Measurements from ENCODE around the gene DNAJB7. TPM values are rescaled to one million over a fixed set of nuclear protein-coding genes. Genes with fewer than 3 reads are reported as not detected.
"Not testable (repeated sequence)": the region's sequence is repeated elsewhere in the genome, so short reads cannot be mapped to it uniquely, and the experiment has no call there.

DNAJB7 gene
- total RNA-seq, 1 experiment from 2014 or later, result not detected

DNA sequence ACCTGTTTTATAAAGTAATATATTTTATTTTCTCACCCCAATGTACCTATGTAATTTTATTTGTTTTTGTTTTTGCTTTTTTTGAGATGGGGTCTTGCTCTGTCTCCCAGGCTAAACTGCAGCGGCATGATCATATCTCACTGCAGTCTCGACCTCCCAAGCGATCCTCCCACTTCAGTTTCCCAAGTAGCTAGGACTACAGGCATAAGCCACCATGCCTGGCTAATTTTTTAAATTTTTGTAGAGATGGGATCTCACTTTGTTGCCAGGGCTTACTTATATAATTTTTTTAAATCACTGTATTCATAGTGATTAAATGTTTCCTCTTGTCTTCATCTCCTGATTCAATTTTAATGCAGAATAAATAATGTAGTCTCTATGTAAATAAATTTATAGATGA, 13.2 kb upstream of the DNAJB7 start:
- POLR2A ChIA-PET (ENCODE audit: unreplicated experiment), result interaction anchor here (0.7 kb wide), 1 partner anchor 76 kb away, joined by 5 read pairs; no protein-coding TSS in a partner anchor
- no peaks in the 10 kb centered on the region for H3K27me3 ChIP-seq (ENCODE audit: low read length)
- H3K4me1 ChIP-seq (ENCODE audit: insufficient read depth, low read length), result no peaks in the 10 kb centered on the region

DNA sequence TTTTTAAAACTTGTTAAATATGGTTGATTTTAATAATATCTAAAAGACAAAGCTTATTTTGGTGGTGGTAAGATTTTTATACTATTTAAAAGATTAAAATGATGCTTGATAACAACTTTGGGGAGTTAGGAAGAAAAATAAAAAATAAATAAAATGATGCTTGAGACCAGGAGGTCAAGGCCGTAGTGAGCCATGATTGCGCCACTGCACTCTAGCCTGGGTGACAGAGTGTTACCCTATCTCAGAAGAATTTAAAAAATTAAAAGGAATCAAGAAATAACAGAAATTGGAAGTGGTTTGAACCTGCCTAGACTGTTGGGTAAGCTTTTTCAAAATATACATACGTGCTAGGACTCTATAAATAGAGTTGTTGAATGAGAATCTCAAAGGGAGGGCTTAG, 12.1 kb upstream of the DNAJB7 start:
- no peaks in the 10 kb centered on the region for H3K4me1 ChIP-seq (ENCODE audit: insufficient read depth, low read length)
- no peaks in the 10 kb centered on the region for H3K27me3 ChIP-seq (ENCODE audit: low read length)
- H3K79me2 ChIP-seq (ENCODE audit: low read length), result no peaks in the 10 kb centered on the region
- BruUV-seq (replicated peaks), result no TSS peak
- no peaks in the 10 kb centered on the region for H3K9me3 ChIP-seq (ENCODE audit: low read length)
- no peak for ATAC-seq
- DNase-seq, result no peak
- ChIA-PET CTCF (no interaction called here), POLR2A (ENCODE audit: unreplicated experiment) (no interaction called here)
- no peak overlapping the region for H3K4me2 ChIP-seq (ENCODE audit: low read length)
- H3F3A ChIP-seq (ENCODE audit: low read length, unreplicated experiment), result no peaks in the 10 kb centered on the region
- H3K27ac ChIP-seq (ENCODE audit: low read length), result no peak overlapping the region
- intact Hi-C loops (cut with micrococcal nuclease), result no loop called here
- no peak overlapping the region for H3K9ac ChIP-seq (ENCODE audit: low read length)
- H3K36me3 ChIP-seq (ENCODE audit: low read depth, low read length), result no peaks in the 10 kb centered on the region; the same call in 1 of the 2 replicates
- TF ChIP-seq EZH2phosphoT487 (IDR thresholded peaks at IDR 0.05; ENCODE audit: borderline replicate concordance, low read length) (no peak), EZH2 (IDR thresholded peaks at IDR 0.05; ENCODE audit: low read length, unreplicated experiment) (no peak)
- TF ChIP-seq, protein P1, sequence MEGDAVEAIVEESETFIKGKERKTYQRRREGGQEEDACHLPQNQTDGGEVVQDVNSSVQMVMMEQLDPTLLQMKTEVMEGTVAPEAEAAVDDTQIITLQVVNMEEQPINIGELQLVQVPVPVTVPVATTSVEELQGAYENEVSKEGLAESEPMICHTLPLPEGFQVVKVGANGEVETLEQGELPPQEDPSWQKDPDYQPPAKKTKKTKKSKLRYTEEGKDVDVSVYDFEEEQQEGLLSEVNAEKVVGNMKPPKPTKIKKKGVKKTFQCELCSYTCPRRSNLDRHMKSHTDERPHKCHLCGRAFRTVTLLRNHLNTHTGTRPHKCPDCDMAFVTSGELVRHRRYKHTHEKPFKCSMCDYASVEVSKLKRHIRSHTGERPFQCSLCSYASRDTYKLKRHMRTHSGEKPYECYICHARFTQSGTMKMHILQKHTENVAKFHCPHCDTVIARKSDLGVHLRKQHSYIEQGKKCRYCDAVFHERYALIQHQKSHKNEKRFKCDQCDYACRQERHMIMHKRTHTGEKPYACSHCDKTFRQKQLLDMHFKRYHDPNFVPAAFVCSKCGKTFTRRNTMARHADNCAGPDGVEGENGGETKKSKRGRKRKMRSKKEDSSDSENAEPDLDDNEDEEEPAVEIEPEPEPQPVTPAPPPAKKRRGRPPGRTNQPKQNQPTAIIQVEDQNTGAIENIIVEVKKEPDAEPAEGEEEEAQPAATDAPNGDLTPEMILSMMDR (conservative IDR thresholded peaks at IDR 0.05; ENCODE audit: low read depth, low read length), result no peak
- H3K9me2 ChIP-seq (replicated peaks; ENCODE audit: low read length), result no peaks in the 10 kb centered on the region
- no peaks in the 10 kb centered on the region for H4K20me1 ChIP-seq (ENCODE audit: low read length)
- no peak overlapping the region for H3K4me3 ChIP-seq (ENCODE audit: low read length)
- no peak overlapping the region for H2AFZ ChIP-seq (ENCODE audit: low read length)

More for the DNA sequence above, 13.2 kb upstream of the DNAJB7 start:
- Histone ChIP-seq H3K4me2 (ENCODE audit: low read length) (no peak overlapping the region), H3K36me3 (ENCODE audit: low read depth, low read length) (no peaks in the 10 kb centered on the region; the same call in 1 of the 2 replicates), H3K9ac (ENCODE audit: low read length) (no peak overlapping the region), H3K4me3 (ENCODE audit: low read length) (no peak overlapping the region), H3K79me2 (ENCODE audit: low read length) (no peaks in the 10 kb centered on the region), H4K20me1 (ENCODE audit: low read length) (no peaks in the 10 kb centered on the region), H3K27ac (ENCODE audit: low read length) (no peak overlapping the region), H2AFZ (ENCODE audit: low read length) (no peak overlapping the region), H3F3A (ENCODE audit: low read length, unreplicated experiment) (no peaks in the 10 kb centered on the region), H3K9me2 (replicated peaks; ENCODE audit: low read length) (no peaks in the 10 kb centered on the region), H3K9me3 (ENCODE audit: low read length) (no peaks in the 10 kb centered on the region)
- CTCF ChIA-PET, result no interaction called here
- DNase-seq, result no peak
- no TSS peak for BruUV-seq (replicated peaks)
- TF ChIP-seq, protein P1 (conservative IDR thresholded peaks at IDR 0.05; ENCODE audit: low read depth, low read length), result no peak
- TF ChIP-seq EZH2phosphoT487 (IDR thresholded peaks at IDR 0.05; ENCODE audit: borderline replicate concordance, low read length) (no peak), EZH2 (IDR thresholded peaks at IDR 0.05; ENCODE audit: low read length, unreplicated experiment) (no peak)
- intact Hi-C loops (cut with micrococcal nuclease), result no loop called here
- no peak for ATAC-seq

DNA sequence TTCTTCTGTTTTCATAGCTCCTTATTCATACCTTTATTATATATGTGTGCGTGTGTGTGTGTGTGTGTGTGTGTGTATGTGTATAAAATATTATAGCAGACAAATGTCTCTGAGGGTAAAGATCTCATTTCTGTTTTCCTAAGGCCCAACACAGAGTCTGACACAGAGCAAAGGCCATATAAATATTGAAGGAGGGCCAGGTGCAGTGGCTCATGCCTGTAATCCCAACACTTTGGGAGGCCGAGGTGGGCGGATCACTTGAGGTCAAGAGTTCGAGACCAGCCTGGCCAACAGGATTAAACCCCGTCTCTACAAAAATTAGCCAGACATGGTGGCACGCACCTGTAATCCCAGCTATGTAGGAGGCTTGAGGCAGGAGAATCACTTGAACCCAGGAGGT, 6.5 kb upstream of the DNAJB7 start:
- CTCF ChIA-PET; H3F3A ChIP-seq (ENCODE audit: low read length, unreplicated experiment); H3K9me3 ChIP-seq (ENCODE audit: low read length); H3K9ac ChIP-seq (ENCODE audit: low read length); H3K4me1 ChIP-seq (ENCODE audit: insufficient read depth, low read length); H3K4me3 ChIP-seq (ENCODE audit: low read length); H2AFZ ChIP-seq (ENCODE audit: low read length); H4K20me1 ChIP-seq (ENCODE audit: low read length); H3K27ac ChIP-seq (ENCODE audit: low read length); BruUV-seq (replicated peaks); H3K9me2 ChIP-seq (replicated peaks; ENCODE audit: low read length); H3K36me3 ChIP-seq (ENCODE audit: low read depth, low read length); H3K4me2 ChIP-seq (ENCODE audit: low read length); DNase-seq; ATAC-seq; H3K79me2 ChIP-seq (ENCODE audit: low read length); H3K27me3 ChIP-seq (ENCODE audit: low read length); POLR2A ChIA-PET (ENCODE audit: unreplicated experiment); intact Hi-C loops (cut with micrococcal nuclease): not testable (repeated sequence)

Data from PC-3 (cell line).